Measurements from ENCODE around the gene EIF2B5. TPM values are rescaled to one million over a fixed set of nuclear protein-coding genes. Genes with fewer than 3 reads are reported as not detected.

Gene EIF2B5
- total RNA-seq, 1 donor from 2014 or later = 31.4 TPM

DNA sequence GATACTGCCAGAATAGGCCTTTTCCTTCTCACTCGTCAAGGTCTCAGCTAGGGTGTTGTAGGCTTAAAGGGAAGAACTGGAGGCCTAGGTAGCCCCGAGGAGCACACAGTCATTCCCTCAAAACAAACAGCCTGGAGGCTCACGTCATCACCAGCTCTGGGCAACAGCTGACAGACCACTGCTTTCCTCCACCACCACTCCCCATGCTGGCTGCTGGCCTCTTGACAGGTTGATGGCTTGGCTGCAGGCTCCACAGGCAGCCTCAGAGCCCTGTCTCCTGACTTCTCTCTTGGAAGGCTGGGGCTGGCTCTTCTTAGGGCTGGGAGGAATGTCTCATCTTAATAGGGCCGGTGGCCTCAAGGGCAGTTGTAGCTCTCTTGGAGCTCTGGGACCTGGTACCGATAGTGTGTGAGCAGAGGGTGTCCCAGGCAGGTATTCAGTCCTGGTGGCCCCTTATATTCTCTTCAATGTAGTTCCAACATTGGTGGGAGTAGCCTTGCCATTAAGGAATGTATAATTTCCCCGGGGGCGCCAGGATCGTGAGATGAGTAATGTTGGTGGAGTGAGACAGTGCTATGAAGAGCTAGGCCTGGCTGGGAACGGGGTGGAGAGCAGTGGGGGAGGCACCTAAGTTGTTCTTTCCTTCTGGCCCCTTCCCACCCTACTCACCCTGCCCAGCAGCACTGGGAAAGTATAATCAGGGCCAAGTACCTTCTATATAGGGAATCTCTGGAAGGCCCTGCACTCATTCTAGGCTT lies 33.4 kb downstream of the EIF2B5 start:
- ATAC-seq (ENCODE audit: poor library complexity) (no peak), DNase-seq (no peak)
- intact Hi-C loops (cut with DNase I) = no loop called here

DNA sequence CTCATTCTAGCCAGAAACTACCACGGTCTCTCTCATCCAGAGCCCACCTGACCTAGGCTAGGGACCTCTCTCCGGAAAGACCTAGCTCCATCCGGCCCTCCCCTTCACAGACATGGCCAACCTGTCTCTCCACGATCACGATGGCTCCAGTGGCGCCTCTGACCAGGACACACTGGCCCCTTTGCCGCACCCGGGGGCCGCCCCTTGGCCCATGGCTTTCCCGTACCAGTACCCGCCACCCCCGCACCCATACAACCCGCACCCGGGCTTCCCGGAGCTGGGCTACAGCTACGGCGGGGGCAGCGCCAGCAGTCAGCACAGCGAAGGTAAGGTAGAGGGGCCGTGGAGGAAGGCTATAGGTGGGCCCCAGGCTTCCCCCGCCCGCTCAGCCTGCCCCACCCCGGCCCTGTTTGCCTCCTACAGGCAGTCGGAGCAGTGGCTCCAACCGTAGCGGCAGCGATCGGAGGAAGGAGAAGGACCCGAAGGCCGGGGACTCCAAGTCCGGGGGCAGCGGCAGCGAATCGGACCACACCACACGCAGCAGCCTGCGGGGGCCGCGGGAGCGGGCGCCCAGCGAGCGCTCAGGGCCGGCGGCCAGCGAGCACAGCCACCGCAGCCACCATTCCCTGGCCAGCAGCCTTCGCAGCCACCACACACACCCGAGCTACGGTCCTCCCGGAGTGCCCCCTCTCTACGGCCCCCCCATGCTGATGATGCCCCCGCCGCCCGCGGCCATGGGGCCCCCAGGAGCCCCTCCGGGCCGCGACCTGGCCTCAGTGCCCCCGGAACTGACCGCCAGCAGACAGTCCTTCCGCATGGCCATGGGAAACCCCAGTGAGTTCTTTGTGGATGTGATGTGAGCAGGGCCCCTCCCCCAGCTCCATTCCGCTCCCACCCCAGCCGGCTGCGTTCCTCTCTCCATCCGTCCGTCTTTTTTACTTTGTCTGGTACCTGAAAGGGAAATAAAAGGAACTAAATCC lies 35.0 kb downstream of the EIF2B5 start:
- DNase-seq (no peak), ATAC-seq (ENCODE audit: poor library complexity) (no peak)
- intact Hi-C loops (cut with DNase I) = no loop called here

DNA sequence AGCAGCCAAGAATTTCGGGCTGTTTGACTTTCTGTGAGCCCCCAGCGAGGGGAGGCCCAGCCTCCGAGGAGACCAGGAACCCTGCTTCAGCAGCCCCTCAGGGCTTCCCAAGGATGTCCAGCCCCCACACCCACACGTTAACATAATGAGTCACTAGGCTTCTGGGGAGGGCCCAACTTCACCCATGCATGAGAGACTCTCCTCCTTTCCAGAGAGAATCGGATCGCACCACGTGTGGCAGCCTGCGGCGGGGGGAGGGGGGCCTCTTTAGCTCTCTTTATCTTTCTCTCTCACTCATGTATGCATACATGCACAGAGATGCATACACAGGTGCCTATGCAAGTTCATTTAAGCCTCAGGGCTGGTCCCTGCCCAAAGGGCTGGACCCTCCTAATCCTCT lies 36.4 kb downstream of the EIF2B5 start:
- no peak for ATAC-seq (ENCODE audit: poor library complexity)
- intact Hi-C loops (cut with DNase I) = no loop called here
- DNase-seq = no peak

DNA sequence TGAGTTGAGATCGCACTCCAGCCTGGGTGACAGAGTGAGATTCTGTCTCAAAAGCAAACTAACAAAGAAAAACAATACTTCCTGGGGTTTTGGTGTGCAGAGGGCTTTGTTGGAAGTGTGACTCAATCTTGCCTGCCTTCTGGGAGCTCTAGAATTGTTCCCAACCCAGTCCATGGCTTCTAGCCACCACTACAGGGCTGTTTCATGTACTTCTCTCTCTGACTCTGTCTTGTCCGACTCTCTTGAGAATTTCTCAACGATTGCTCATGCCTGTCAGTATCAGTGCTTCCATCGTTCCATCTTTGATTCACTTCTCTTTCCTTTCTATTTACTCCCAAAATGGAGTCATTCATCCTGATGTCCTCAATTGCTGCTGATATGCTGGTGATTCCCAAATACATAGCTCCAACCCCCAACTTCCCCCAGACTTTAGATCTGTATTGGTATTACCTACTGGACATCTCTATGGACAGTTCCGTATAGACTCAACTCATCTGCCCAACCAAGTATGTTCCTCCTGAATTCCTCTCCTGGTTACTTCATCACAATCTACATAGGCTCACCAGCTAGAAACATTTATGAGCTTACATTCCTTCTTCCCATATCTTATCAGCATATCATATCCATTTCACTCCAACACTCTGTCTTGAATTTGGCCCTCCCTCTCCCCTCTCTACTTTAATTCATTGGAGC lies 37.7 kb downstream of the EIF2B5 start:
- intact Hi-C loops (cut with DNase I) = no loop called here
- ATAC-seq (ENCODE audit: poor library complexity) (no peak), DNase-seq (no peak)

DNA sequence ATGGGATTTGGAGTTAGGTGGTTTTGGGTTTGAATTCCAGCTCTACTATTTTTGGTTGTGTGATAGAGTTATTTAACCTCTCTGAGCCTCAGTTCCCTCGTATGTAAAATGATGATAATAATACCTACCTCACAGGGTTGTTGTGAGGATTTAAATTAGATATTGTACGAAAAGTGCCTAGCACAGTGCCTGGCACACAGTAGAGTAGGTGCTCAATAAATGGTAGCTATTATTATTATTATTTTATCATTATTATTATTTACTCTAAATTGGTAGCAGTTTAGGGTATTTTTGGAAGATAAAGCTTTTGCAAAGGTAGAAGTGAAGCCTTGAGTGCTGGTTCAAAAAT lies 38.2 kb downstream of the EIF2B5 start:
- ATAC-seq (ENCODE audit: poor library complexity) (no peak), DNase-seq (no peak)
- intact Hi-C loops (cut with DNase I) = no loop called here

DNA sequence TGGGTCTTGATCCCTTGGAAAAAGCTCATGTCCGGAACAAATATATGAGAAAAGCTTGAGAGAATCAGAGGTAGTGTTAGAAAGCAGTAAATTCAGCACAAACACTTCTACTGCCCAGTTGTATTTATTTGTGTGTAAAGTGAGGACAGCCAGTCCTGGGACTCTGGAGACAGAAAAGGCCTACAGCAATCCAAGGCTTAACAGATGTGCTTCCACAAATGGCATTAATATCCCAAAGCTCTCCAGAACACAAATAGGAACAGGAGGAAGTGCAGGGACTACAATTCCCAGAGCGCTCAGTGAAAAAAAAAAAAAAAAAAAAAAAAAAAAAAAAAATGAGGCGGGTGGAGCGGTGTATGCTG lies 39.1 kb downstream of the EIF2B5 start:
- no peak for DNase-seq
- intact Hi-C loops (cut with DNase I) = no loop called here
- ATAC-seq (ENCODE audit: poor library complexity) = no peak

DNA sequence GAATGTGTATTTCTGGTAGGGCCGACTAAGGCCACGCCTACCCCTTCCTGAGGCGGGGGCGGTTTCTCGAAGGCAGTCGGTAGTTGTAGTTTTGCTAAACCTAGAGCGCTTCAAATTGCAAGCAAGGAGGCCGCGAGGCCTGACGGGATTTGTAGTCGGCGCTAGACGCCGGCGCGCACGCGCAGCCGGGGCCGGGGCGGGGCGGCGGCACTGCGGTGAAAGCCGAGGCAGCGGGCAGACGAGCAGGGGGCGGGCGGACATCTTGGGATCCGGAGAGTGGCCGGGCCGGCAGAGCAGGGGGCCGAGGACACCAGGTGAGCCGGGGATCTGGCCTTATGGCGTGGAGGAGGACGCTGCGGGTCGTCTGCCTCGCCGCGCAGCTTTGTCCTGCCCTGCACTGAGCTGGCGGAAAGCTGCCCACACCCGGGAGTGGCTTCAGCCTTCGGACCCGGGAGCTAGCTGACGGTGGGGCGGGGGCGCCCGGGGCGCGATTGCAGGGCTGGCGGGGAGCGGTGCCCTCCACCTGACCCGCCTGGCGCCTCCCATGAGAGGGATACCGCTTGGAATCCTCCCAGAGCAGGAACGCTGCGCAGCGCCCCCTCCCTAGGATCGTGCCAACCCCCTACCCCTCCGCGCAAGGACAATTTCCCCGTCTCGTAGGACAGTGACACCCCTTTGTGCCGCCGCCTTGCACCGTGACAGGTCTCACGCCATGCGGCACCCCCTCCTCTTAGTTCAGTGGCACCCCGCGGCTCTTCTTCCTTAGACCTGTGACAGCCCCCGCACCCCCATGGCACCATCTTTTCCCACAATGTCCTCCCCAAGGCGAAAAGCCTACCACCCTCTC lies 39.7 kb downstream of the EIF2B5 start, which contains the start of gene AP2M1:
Gene AP2M1, plus strand, starts transcription at position 210 of the 847 bp plus-strand sequence. CDS start 2,139 bp downstream, outside the sequence.
- intact Hi-C loops (cut with DNase I) = no loop called here
- DNase-seq (peak; percentile 99), ATAC-seq (ENCODE audit: poor library complexity) (peak; percentile 94)

DNA sequence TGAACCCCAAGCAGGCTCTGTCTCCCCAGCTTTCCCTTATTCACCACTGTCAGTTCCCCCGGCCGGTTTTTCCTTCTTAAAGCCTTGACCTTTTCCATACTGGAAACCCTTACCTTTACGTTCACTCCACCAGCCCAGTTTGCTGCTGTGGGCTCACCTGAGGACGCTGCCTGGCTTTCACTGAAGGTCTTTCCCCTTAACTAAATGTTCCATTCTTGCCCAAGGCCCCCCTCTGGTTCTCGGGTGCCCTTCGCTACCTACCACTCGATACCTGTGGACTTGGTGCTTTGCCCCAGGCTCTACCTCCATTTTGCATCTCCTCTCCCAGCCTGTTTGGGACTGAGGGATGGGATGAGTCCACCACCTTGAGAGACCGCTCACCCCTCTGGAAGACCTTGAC lies 40.3 kb downstream of the EIF2B5 start:
- no peak for ATAC-seq (ENCODE audit: poor library complexity)
- intact Hi-C loops (cut with DNase I) = no loop called here
- DNase-seq = peak; percentile 36

DNA sequence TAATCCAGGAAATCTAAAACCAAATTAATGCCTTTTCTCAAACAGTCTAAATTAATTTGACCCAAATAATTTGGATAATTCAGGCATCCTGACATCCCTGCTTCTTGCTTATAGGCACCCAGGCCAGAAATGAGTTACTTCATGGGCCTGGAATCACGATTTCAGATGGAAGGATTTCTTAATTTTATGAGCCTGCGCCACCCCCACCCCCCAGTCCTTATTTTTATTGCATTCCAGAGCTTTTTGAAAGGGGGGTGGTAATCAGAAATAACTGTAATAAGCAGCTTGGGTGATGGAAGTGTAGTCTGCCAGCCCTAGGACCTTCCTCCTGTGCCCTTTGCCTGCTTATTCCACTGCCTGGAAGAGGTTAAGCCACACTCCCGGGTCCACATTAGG lies 40.8 kb downstream of the EIF2B5 start:
- ATAC-seq (ENCODE audit: poor library complexity) = no peak
- intact Hi-C loops (cut with DNase I) = no loop called here
- DNase-seq = no peak

DNA sequence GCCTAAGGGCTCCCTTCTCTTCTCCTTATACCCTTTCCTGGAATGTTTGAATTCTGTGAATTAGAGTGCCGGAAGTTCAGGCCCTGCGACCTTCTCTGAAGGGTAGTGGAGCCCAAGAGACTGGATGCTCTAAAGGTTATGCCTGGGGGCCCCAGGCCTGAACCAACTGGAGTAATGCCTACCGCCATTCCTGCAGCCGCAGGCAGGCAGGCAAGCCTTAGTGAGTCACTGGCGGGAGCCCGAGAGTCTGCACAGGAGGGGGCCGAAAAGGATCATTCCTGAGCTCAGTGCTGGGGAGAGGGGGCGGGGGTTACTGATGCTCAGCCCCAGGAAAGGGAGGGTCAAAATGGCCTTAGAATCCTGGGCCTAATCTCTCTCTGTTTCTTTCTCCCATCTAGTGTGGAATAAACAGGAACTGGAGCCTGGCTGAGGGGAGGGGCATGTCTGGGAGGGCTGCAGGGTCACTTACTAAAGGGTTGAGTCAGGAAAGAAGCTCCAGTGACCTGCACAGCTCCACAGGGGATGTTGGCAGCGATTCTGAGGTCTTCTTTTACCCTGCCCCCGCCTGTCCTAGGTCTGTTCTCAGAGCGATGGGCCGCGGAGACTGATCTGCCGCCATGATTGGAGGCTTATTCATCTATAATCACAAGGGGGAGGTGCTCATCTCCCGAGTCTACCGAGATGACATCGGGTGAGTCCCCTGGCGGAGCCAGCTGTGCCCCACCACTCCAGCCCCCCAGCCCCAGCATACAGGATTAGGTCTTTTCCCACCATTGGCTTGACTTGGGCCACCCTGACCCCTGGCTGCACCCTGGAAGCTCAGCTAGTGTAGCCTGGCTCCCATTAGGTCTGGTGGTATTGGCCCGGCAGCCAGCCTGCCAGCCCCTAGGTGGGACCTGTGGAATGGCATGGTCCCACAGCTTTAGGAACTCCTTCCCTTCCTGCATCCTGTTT lies 41.5 kb downstream of the EIF2B5 start:
- intact Hi-C loops (cut with DNase I) = no loop called here
- DNase-seq = peak; percentile 68
- peak; percentile 18 for ATAC-seq (ENCODE audit: poor library complexity)

DNA sequence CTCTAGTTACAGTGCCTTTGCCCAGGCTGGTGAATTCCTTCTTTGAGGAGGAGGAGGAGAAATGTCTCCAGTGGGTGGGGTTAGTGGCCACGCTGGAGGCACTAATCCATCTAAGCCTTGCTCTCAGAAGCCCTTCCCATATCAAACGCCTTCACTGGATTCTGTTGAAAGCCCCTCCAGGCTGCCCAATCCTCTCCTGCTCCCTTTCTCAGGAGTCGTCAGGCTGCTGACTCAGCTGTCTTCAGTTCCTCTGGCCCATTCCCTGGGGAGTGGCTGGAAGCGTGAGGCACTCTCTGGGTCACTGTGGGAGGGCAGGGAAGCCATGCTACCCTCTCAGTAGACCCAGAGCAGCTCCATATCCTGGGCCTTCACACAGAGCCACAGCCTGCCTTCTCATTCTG lies 42.2 kb downstream of the EIF2B5 start:
- intact Hi-C loops (cut with DNase I) = no loop called here
- no peak for ATAC-seq (ENCODE audit: poor library complexity)
- no peak for DNase-seq

DNA sequence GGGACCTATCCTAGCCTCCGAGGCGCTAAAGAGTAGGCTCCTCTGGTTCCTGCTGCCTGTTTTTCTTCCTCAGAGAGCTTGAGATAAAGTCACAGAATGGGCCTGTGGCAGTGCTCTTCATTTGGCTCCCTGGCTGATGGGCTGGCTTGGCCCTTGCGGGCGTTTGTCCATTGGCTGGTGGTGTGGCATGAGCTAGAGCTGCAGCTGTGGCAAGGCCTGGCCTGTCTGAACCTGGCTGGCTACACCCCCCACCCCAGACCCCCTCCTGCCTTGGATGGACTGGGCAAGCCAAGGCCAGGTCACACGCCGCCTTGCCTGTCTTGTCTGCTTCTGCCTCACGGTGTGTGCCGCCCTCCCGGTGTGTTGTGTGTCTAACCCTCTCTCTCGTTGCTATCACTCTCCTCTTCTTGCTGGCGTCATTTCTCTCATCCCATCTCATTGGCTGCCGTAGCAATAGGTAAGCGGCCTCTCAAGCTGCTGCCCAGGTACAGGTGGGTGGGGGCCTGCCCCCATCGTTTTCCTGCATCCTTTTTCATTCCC lies 42.7 kb downstream of the EIF2B5 start:
- no peak for DNase-seq
- ATAC-seq (ENCODE audit: poor library complexity) = no peak
- intact Hi-C loops (cut with DNase I) = no loop called here

DNA sequence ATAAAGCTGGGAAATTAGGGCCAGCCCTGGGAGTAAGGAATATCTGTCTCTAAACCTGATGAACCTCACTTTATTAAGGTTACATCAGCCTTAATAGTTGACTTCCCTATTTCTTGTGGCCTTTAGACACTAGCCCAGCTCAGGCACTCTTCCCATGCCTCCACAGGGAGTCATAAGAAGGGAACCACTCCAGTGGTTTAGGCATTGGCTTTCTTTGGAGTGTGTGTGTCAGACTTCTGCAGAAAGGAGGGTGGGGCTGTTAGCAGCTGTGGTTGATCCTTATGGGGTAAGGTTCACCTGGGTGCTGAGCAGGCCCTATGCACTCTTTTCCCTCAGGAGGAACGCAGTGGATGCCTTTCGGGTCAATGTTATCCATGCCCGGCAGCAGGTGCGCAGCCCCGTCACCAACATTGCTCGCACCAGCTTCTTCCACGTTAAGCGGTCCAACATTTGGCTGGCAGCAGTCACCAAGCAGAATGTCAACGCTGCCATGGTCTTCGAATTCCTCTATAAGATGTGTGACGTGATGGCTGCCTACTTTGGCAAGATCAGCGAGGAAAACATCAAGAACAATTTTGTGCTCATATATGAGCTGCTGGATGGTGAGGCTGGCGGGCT lies 43.5 kb downstream of the EIF2B5 start:
- intact Hi-C loops (cut with DNase I) = no loop called here
- DNase-seq = no peak
- no peak for ATAC-seq (ENCODE audit: poor library complexity)

DNA sequence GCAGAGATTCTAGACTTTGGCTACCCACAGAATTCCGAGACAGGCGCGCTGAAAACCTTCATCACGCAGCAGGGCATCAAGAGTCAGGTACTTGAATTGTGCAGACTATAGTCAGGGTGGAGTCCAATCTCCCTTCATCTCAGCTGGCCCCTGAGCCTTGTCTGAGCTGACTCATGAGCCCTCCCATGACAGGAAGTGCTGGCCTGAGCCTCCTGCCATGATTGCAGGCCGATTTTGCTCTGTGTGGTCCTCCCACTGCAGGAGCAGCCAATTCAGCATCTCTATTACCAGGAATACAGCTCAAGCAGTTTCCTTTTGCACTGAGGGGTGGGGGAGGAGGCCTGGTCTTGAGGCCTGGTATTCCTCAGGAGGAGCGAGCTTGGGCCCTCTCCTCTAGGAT lies 45.0 kb downstream of the EIF2B5 start:
- intact Hi-C loops (cut with DNase I) = no loop called here
- ATAC-seq (ENCODE audit: poor library complexity) (no peak), DNase-seq (no peak)

DNA sequence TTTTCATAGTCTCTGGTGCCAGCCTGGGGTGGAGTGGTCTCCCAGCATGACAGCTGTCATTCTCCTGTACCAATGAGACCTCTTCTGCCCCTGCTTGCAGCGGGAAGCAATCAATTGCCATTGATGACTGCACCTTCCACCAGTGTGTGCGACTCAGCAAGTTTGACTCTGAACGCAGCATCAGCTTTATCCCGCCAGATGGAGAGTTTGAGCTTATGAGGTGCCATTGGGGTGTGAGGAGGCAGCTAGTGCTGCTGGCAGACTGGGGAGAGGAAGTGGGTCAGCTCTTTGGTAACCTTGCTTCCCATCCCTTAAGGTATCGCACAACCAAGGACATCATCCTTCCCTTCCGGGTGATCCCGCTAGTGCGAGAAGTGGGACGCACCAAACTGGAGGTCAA lies 46.4 kb downstream of the EIF2B5 start:
- intact Hi-C loops (cut with DNase I) = no loop called here
- ATAC-seq (ENCODE audit: poor library complexity) (no peak), DNase-seq (no peak)

DNA sequence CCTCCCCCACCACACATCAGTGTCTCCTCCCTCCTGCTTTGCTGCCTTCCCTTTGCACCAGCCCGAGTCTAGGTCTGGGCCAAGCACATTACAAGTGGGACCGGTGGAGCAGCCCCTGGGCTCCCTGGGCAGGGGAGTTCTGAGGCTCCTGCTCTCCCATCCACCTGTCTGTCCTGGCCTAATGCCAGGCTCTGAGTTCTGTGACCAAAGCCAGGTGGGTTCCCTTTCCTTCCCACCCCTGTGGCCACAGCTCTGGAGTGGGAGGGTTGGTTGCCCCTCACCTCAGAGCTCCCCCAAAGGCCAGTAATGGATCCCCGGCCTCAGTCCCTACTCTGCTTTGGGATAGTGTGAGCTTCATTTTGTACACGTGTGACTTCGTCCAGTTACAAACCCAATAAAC lies 48.5 kb downstream of the EIF2B5 start:
- intact Hi-C loops (cut with DNase I) = no loop called here

More for the DNA sequence above, 48.5 kb downstream of the EIF2B5 start:
- no peak for ATAC-seq (ENCODE audit: poor library complexity)
- DNase-seq = no peak
